Stimulated activated CD8-positive, alpha-beta memory T cell treated with anti-CD3 and anti-CD28 coated beads, Interleukin-7, amount 100 ng/mL, for 48 hours (primary cell): ENCODE measurements around the gene ADAMTS1.

Source experiments
- DNase-seq, 2 donors: peaks; one replicate each; pipeline ENCODE4 v3.0.0-alpha.2; 2020; ENCODE audit warnings: low read depth in 1 of 2; ENCODE audit errors: extremely low read depth in 1 of 2

ADAMTS1 gene

GRCh38 chr21:26814386-26814785, 30.8 kb downstream of the ADAMTS1 start:
- no peak for DNase-seq

- DNase-seq, result no peak
Measured at GRCh38 chr21:26813426-26813998, 31.7 kb downstream of the ADAMTS1 start.

GRCh38 chr21:26812173-26812572, 33.0 kb downstream of the ADAMTS1 start:
- DNase-seq, result no peak

- DNase-seq, result no peak
Measured at GRCh38 chr21:26811482-26811881, 33.7 kb downstream of the ADAMTS1 start.

- no peak for DNase-seq
Measured at GRCh38 chr21:26810676-26811415, 34.4 kb downstream of the ADAMTS1 start.

GRCh38 chr21:26810266-26810665, 34.9 kb downstream of the ADAMTS1 start:
- DNase-seq, result no peak

GRCh38 chr21:26809745-26810144, 35.5 kb downstream of the ADAMTS1 start:
- DNase-seq, result no peak

GRCh38 chr21:26806801-26807295, 38.4 kb downstream of the ADAMTS1 start:
- no peak for DNase-seq

GRCh38 chr21:26804895-26805609, 40.2 kb downstream of the ADAMTS1 start:
- DNase-seq, result no peak

- no peak for DNase-seq
Measured at GRCh38 chr21:26801498-26801897, 43.7 kb downstream of the ADAMTS1 start.

- no peak for DNase-seq
Measured at GRCh38 chr21:26800970-26801431, 44.2 kb downstream of the ADAMTS1 start.

GRCh38 chr21:26800455-26800854, 44.8 kb downstream of the ADAMTS1 start:
- no peak for DNase-seq

GRCh38 chr21:26800001-26800400, 45.2 kb downstream of the ADAMTS1 start:
- no peak for DNase-seq

- no peak for DNase-seq
Measured at GRCh38 chr21:26798856-26799751, 46.1 kb downstream of the ADAMTS1 start.

GRCh38 chr21:26797878-26798456, 47.2 kb downstream of the ADAMTS1 start:
- DNase-seq, result no peak

- DNase-seq, result no peak
Measured at GRCh38 chr21:26795866-26796329, 49.3 kb downstream of the ADAMTS1 start.

GRCh38 chr21:26795412-26795805, 49.8 kb downstream of the ADAMTS1 start:
- DNase-seq, result no peak

- DNase-seq, result no peak
Measured at GRCh38 chr21:26794597-26795411, 50.4 kb downstream of the ADAMTS1 start.

GRCh38 chr21:26790296-26790695, 54.9 kb downstream of the ADAMTS1 start:
- no peak for DNase-seq
